Stimulated activated CD4-positive, alpha-beta T cell treated with anti-CD3 and anti-CD28 coated beads, Interleukin-1b, Interleukin-23, amount 100 ng/mL, for 4 hours (primary cell): ENCODE data around the gene PTH2R.

Experiments
- DNase-seq, 2 donors: peaks; one replicate each; pipeline ENCODE4 v3.0.0-alpha.2; 2020; ENCODE audit warnings: low read depth in 2 of 2

PTH2R gene

DNA sequence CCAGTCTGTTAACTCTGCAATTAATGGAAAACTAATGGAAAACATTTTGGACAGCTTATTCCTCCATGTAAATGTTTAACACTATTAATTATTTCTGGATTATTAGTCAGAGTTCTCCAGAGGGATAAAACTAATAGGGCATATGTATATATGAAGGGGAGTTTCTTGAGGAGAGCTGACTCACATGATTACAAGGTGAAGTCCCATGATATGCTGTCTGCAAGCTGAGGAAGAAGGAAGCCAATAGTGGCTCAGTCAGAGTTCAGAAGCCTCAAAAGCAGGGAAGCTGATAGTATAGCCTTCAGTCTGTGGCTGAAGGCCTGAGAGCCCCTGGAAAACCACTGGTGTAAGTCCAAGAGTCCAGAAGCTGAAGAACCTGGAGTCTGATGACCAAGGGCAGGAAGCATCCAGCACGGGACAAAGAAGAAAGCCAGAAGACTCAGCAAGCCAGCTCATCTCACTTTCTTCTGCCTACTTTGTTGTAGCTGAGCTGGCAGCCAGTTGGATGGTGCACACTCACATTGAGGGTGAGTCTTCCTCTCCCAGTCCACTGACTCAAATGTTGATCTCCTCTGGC, 136.0 kb downstream of the PTH2R start:
- DNase-seq, result no peak
